Activated CD4-positive, alpha-beta T cell treated with anti-CD3 and anti-CD28 coated beads, Interleukin-2, amount 50 U/mL, for 48 hours (primary cell): ENCODE results near the gene HLA-DMA.

Experiments used
- DNase-seq, 2 experiments: peaks; one replicate each; pipeline ENCODE4 v3.0.0-alpha.2; 2020

Gene HLA-DMA

GRCh38 chr6:32974016-32974333 lies 21.1 kb upstream of the HLA-DMA start:
- DNase-seq = no peak

GRCh38 chr6:32973144-32974015 lies 20.5 kb upstream of the HLA-DMA start:
- peak in 1 of 2 experiments; percentile 53 for DNase-seq

- DNase-seq = peak; percentile 59 to 67
These were observed 19.7 kb upstream of the HLA-DMA start for GRCh38 chr6:32972353-32973143.

DNA sequence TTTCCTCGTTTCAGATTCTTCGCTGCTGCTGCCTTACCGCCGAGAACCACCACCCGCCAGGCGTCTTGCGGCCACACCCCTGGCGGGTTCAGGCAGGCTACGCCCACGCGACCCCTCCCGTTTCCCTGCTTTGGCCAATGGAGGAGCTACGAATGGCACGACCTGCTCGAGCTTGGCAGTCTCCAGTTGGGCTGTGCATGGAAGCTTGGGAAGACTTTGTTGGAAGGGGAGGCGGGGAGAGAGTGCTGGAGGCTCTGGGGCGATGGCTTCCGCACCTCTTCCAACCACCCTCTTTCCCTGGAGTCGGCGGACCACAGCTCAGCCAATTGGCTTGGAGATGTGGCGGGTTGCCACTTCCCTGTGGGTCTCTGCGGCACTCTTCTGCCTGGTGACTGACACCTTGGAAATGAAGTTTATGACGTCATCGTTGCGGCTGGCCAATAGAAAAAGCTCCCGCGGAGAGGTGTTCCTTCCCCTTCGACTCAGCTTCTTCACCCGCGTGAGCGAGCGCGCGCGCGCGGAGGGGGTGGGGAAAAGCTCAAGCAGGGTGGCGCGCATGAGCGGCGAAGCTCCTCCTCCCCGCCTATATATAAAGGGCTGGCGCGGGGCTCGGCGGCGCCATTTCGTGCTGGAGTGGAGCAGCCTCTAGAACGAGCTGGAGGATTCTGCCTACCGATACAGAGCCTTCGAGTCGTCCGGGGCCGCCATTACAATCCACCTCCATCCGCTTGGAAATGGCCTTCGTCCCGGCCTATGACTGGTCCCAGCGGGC lies 18.9 kb upstream of the HLA-DMA start:
- DNase-seq = peak; percentile 99

- DNase-seq = no peak
These were observed 18.3 kb upstream of the HLA-DMA start for GRCh38 chr6:32971242-32971580.

GRCh38 chr6:32970413-32971241 lies 17.7 kb upstream of the HLA-DMA start:
- DNase-seq = peak; percentile 87 to 90

DNA sequence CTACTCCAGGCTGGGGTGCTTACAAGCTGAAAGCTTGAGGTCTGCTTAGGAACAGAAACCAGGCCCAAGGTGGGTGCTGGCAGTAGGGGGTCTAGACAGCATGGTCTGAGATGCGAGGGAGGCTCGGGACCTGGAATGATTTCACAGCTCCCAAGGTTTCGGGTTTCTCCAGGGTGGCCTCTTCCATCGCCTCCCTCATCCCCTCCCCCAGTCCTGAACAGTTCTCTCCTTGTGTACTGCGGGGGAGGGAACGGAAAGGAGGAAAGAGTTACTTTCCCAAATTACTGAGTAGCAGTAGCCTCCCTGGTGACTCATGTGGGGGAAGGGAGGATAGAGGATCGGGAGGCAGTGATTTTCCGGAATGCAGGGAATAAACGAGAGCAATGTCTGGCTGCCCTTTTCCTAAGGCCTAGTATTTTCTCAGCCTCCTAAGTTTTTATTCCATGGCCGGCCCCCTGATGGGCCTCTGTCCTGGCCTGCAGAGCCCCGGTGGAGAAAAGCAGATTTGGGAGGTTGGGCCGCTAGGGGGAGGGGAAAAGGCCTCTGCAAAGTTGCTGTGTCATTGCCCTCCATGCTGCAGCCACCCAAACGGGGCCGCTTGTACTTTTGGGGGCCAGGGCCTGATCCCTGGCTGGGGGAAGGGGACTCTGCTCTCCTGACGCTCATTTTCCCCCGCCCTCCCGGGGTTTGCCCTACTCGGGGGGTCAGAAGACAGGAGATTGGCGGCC lies 17.0 kb upstream of the HLA-DMA start:
- DNase-seq = peak; percentile 76 to 83

DNA sequence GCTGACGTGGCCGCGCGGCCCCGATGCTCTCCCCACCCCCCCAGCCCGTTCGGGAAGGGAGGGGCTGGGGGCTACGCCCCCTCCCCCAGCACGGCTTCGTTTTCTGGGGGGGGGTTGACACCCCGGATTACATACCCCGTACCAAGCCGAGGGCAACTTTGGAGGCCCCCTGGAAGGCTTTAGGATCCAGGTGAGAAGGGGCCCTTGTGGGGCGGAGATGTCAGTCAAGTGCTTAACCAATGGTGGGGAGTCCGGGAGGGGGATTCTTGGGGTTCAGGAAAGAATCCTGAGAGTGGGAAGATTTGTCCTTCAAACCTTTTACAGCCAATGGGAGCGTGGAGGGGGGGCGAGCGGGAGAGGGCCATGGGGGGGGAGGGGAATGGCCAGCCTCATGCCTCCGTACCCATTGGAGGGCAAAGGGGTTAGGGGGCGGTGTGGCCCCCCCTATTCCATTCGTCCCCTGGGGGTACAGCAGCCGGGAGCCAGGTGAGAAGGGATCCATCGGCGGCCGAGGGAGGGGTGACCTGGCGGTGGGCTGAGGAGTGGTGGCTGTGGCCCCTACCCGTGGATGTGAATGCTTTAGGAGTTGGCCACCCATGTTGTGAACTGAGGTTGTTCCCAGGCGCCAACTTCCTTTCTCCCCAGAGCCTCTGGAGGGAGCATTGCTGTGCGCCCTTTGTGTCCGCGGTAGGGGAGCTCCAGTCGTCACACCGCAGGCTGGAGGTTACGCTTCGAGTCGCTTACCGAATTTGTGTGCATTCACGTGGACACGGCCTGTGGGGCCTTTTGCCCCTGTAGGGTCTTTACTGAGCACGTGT lies 16.2 kb upstream of the HLA-DMA start:
- DNase-seq = peak; percentile 66 to 76

DNA sequence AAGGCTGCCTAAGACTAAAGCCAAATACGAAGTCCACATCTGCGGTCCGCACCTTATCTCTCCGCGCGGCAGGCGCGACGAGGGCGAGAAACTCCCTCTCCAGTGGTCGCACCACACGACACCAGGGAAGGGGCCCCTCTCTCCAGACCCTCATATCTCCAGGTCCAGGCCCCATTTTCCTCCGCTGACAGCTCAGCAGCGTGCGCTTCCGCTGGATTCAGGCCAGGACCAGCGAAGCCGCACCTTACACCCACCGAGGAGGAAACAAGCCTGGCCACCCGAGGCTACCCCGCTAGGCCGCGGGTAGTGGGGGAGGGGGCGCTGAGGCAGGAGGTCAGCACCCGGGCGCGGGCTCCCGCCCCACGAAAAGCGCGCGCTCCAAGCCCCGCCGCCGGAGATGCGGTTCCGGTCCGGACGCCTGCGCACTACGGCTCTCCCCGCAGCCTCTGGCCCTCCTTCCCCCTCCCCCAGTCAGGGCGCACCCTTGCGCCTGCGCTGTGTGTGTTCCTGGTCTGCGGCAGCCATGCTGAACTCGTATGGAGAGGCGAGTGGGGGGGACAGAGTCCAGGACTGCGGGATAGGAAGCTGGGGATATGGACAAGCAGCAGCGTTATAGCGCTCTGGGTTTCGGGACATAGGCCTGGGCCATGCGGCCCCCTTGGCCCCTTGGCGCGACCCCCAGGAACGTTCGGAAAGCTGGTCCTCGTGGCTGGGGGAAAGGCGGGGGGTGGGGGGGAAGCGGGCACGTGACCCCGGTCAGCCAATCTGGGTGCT lies 15.4 kb upstream of the HLA-DMA start, which contains the start of gene BRD2:
Gene BRD2, plus strand, starts transcription at position 502 of the 774 bp plus-strand sequence. CDS start 4,305 bp downstream, outside the sequence.
- peak; percentile 95 to 96 for DNase-seq

GRCh38 chr6:32967151-32968091 lies 14.5 kb upstream of the HLA-DMA start:
- DNase-seq = no peak

DNA sequence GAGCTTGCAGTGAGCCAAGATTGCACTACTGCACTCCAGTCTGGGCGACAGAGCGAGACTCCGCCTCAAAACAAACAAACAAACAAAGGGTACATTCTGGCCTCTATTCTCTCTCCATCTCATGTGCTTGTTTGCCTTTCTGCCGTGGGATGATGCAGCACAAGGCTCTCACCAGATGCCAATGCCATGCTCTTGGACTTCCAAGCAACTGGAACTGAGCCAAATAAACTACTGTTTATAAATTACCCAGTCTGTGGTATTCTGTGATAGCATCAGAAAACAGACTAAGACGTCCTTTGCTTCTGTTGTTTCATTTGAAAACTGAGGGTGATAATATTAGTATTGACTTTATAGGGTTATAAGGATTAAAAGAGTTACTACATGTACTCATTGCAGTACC lies 11.9 kb upstream of the HLA-DMA start:
- no peak for DNase-seq

DNA sequence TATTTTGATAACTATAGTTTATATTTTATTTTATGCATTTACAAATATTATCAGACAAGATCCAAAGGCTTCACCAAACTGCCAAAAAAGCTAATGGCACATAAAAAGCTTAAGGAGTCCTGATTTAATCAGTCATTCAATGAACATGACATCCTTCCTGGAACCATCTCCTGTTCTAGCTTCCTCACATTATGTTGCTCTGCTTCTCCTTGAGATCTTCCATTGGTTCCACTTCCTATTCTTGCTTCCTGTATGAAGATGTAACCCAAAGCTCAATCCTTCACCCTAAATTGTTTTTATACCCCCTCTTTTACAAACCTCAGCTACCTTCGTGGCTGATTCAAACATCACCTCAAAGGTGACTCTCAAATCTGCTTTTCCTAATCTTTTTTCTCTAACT lies 11.0 kb upstream of the HLA-DMA start:
- no peak for DNase-seq

DNA sequence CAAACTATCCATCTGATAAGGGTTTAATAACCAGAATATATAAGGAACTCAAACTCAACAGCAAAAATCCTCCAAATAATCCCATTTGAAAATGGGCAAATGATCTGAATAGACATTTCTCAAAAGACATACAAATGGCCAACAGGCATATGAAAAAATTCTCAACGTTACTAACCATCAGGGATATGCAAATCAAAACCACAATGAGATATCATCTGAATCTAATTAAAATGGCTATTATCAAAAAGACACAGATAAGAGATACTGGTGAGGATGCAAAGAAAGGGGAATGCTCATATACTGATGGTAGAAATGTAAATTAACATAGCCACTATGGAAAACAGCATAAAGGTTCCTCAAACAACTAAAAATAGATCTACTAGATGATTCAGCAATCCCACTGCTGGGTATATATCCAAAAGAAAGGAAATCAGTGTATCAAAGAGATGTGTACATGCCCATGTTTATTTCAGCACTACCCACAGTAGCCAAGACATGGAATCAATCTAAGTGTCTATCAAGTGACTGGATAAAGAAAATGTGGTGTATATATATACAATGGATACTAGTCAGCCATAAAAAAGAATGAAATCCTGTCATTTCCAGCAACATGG lies 9.4 kb upstream of the HLA-DMA start:
- no peak for DNase-seq

DNA sequence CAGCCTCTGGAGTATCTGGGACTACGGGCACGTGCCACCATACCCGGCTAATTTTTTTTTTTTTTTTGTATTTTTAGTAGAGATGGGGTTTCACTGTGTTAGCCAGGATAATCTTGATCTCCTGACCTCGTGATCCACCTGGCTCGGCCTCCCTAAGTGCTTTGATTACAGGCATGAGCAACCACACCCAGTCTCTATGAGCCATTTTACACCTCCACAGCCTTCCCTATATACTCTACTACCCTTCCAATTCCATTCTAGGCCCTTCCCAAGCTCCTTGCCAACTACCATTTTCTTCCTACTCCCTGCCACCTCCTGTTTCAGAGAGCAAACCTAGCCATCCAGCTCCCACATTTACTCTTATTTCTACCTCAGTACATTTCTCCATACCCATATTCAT lies 7.7 kb upstream of the HLA-DMA start:
- no peak for DNase-seq

DNA sequence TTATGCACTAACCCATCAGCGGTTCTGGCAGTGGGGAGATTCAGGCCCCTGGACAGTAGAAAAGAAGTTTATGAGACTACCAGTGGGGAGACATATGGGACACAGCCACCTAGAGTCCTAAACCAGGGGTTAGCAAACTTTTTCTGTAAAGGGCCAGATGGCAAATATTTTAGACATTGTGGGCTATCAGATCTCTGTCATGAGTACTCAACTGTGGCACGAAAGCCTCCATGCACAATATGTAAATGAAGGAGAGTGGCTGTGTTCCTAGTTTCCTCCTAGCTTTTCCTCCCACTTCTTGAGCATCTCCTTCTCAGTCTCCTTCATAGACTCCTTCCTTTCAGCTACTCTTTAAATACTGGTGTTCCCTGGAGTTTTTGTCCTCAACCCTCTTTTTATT lies 3.3 kb upstream of the HLA-DMA start:
- no peak for DNase-seq

DNA sequence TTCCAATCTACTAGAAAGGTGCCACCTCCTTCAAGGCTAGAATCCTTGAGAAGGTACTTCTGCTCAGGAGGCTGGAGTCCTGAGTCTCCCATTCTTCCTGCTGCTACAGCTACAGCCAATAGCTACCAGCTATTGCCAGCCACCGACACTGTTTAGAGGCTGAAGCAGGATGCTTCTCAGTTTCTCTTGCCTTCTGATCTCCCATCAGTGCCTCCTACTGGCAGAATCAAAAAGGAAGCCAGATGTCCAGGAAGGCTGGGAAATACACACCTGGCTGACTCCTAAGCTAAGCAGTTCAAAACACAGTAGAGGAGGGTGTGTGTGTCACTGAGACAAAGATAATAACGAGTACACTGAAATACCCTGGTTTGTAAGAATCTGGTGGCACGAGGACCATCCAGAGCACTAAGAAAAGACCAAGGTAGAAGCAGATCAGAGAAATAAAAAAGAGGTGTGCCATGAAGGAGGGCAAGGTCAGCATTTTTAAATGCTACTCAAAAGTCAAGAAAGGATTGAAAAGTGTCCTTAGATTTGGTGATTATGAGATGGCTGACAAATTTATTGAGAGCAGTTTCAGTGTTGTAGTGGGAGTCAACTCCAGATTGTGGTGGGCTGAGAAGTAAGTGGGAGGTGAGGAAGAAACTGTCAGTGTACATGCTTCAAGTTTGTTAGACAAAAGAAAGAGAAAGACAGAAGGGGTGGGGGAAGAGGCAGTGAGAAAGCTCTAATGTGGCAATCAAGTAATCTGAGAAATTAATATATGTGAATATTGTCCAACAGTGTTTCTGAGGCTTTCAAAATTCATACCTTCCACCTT lies 2.3 kb upstream of the HLA-DMA start:
- DNase-seq = peak in 1 of 2 experiments; percentile 48

DNA sequence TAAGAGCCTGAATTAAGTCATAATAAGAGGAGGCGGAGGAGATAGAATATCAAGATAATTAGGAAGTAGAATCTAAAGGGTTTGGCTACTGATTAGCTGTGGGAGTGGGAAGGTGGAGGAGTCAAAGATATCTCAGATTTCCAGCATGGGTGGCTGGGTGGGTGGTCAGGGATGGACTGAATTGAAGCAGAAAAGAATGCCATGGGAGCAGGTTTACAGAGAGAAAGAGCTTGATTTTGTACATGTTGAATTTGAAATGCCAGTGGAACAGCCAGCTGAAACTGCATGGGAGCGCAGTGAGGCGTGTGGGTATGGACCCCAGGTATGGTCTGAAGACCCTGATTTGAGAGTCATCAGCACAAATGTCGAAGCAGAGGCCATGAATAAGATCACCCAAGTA lies 1.4 kb upstream of the HLA-DMA start:
- no peak for DNase-seq
